ENCODE measurements around the gene TRIM56. TPM values are rescaled to one million over a fixed set of nuclear protein-coding genes. Genes with fewer than 3 reads are reported as not detected.
"Not testable (repeated sequence)": the region's sequence is repeated elsewhere in the genome, so short reads cannot be mapped to it uniquely, and the experiment has no call there.

TRIM56 gene
- total and polyA plus RNA-seq, 12 donors, result 8.3 to 57.3 (median 28.7) TPM

GRCh38 chr7:101059620-101059942 lies 25.7 kb upstream of the TRIM56 start:
- TF ChIP-seq POLR2A (IDR thresholded peaks at IDR 0.05) (no peak), CTCF (IDR thresholded peaks at IDR 0.05) (peak in 1 of 6 experiments; percentile 37)
- Histone ChIP-seq H3K27me3 (peaks cover 18% of the 10 kb centered on the region), H3K4me3 (no peak overlapping the region), H3K4me1 (replicated peaks in 1 of 2) (no peaks in the 10 kb centered on the region), H3K9me3 (replicated peaks in 1 of 3) (no peaks in the 10 kb centered on the region), H3K36me3 (replicated peaks in 1 of 2) (no peaks in the 10 kb centered on the region), H3K27ac (no peak overlapping the region)
- no peak for DNase-seq
- intact Hi-C loops (cut with DNase I), result loop anchor here (2.0 kb wide), 1 partner anchor 93 kb away; no protein-coding TSS in a partner anchor
- WGBS, 4 donors, result 25 to 33% (median 28%) methylated on average over 9 of the region's 9 CpGs

GRCh38 chr7:101060992-101061391 lies 24.3 kb upstream of the TRIM56 start:
- intact Hi-C loops (cut with DNase I), result loop anchor here (5.0 kb wide), 1 partner anchor 164 kb away; the partner anchor contains the start of gene ACHE (in 2 of the 2)
- 65 to 73% (median 70%) methylated on average over 5 of the region's 5 CpGs for WGBS, 4 donors
- TF ChIP-seq CTCF (IDR thresholded peaks at IDR 0.05) (no peak), POLR2A (IDR thresholded peaks at IDR 0.05) (no peak)
- no peak overlapping the region for H3K27ac ChIP-seq
- H3K27me3 ChIP-seq, result peaks cover 14% of the 10 kb centered on the region
- H3K36me3 ChIP-seq (replicated peaks in 1 of 2), result no peaks in the 10 kb centered on the region
- no peak overlapping the region for H3K4me3 ChIP-seq
- no peak for DNase-seq
- H3K4me1 ChIP-seq (replicated peaks in 1 of 2), result no peaks in the 10 kb centered on the region
- H3K9me3 ChIP-seq (replicated peaks in 1 of 3), result no peaks in the 10 kb centered on the region

- H3K27me3 ChIP-seq, result peaks cover 19% of the 10 kb centered on the region
- not testable (repeated sequence) for H3K27ac ChIP-seq; H3K36me3 ChIP-seq (replicated peaks in 1 of 2); H3K9me3 ChIP-seq (replicated peaks in 1 of 3); H3K4me1 ChIP-seq (replicated peaks in 1 of 2); H3K4me3 ChIP-seq; DNase-seq
- intact Hi-C loops (cut with DNase I), result loop anchor here (5.0 kb wide), 1 partner anchor 167 kb away; the partner anchor contains the start of gene ACHE (in 2 of the 2)
- WGBS, 4 donors, result 63 to 73% (median 69%) methylated on average over 9 of the region's 9 CpGs
Measured at GRCh38 chr7:101064176-101064550, 21.1 kb upstream of the TRIM56 start.

- H3K27ac ChIP-seq; H3K36me3 ChIP-seq (replicated peaks in 1 of 2); H3K9me3 ChIP-seq (replicated peaks in 1 of 3); H3K4me1 ChIP-seq (replicated peaks in 1 of 2); DNase-seq; intact Hi-C loops (cut with DNase I); H3K4me3 ChIP-seq: not testable (repeated sequence)
- peaks cover 19% of the 10 kb centered on the region for H3K27me3 ChIP-seq
- WGBS, 4 donors, result 74 to 81% (median 75%) methylated on average over 3 of the region's 3 CpGs
Measured at GRCh38 chr7:101065162-101065561, 20.1 kb upstream of the TRIM56 start.

GRCh38 chr7:101066141-101066832 lies 19.0 kb upstream of the TRIM56 start:
- no peak for DNase-seq
- intact Hi-C loops (cut with DNase I), result no loop called here
- H3K27me3 ChIP-seq, result peaks cover 11% of the 10 kb centered on the region
- no peak overlapping the region for H3K4me3 ChIP-seq
- H3K27ac ChIP-seq, result no peak overlapping the region
- WGBS, 4 donors, result 31 to 42% (median 37%) methylated on average over 15 of the region's 15 CpGs
- H3K4me1 ChIP-seq (replicated peaks in 1 of 2), result no peaks in the 10 kb centered on the region
- H3K9me3 ChIP-seq (replicated peaks in 1 of 3), result no peaks in the 10 kb centered on the region
- no peaks in the 10 kb centered on the region for H3K36me3 ChIP-seq (replicated peaks in 1 of 2)
- TF ChIP-seq CTCF (IDR thresholded peaks at IDR 0.05) (no peak), POLR2A (IDR thresholded peaks at IDR 0.05) (no peak)

All from adrenal gland (tissue), 12 donors.